Panc1 (cell line): ENCODE measurements around the gene SSC5D. TPM values are rescaled to one million over a fixed set of nuclear protein-coding genes. Genes with fewer than 3 reads are reported as not detected.

Experiments
- ATAC-seq: fragments of 200-7000 bp; cut with Tn5 transposase; 2 replicates; pipeline ENCODE4 v1.9.1; 2020; ENCODE audit warnings: mild to moderate bottlenecking, moderate library complexity
- BruUV-seq: library from RNA; stranded (reverse); fragments of 400-500 nt; replicated peaks from 2 replicates; lab custom pipeline; 2021; lab: Mats Ljungman, UMichigan
- CTCF ChIA-PET: fragments of 300-600 bp; sonication (Branson Sonifier 250); formaldehyde crosslinking; loops from one replicate; lab custom pipeline; 2022; ENCODE audit warnings: antibody characterized with exemption; lab: Charles Lee
- POLR2A ChIA-PET: fragments of 300-600 bp; sonication (Branson Sonifier 250); formaldehyde crosslinking; loops from one replicate; lab custom pipeline; 2022; ENCODE audit warnings: antibody characterized with exemption; lab: Charles Lee
- DNase-seq: peaks from one replicate; pipeline ENCODE4 v3.0.0-alpha.2; 2010; ENCODE audit warnings: low read depth, low spot score
- H3K27ac ChIP-seq: 2 replicates; pipeline ENCODE4 v1.5.1; 2011; ENCODE audit warnings: mild to moderate bottlenecking, low read length, inconsistent platforms
- H3K27me3 ChIP-seq: fragments of 200-500 bp; sonication (Bioruptor generic); 2 replicates; pipeline ENCODE4 v1.6.0; 2014; ENCODE audit warnings: low read length, inconsistent platforms; ENCODE audit not compliant: control insufficient read depth, insufficient read depth
- H3K36me3 ChIP-seq: fragments of 200-500 bp; sonication (Bioruptor generic); 2 replicates; pipeline ENCODE4 v1.5.1; 2014; ENCODE audit warnings: inconsistent platforms, mild to moderate bottlenecking, low read length, moderate library complexity; ENCODE audit not compliant: control insufficient read depth, insufficient read depth
- H3K4me1 ChIP-seq: 2 replicates; pipeline ENCODE4 v1.5.1; 2011; ENCODE audit warnings: inconsistent platforms, mild to moderate bottlenecking, low read length, moderate library complexity; ENCODE audit not compliant: control insufficient read depth, insufficient read depth
- H3K4me3 ChIP-seq, 2 experiments: 2 replicates each; pipeline ENCODE4 v1.5.1; 2011 to 2012; ENCODE audit warnings: low read depth in 2 of 2, low read length in 2 of 2, mild to moderate bottlenecking in 2 of 2, inconsistent platforms in 1 of 2, moderate library complexity in 1 of 2
- H3K9me3 ChIP-seq: fragments of 200-500 bp; sonication (Bioruptor generic); 2 replicates; pipeline ENCODE4 v1.5.1; 2014; ENCODE audit warnings: low read depth, mild to moderate bottlenecking, inconsistent platforms, low read length, moderate library complexity; ENCODE audit not compliant: control insufficient read depth, insufficient read depth
- POLR2AphosphoS5 ChIP-seq: IDR thresholded peaks from 2 replicates; pipeline ENCODE4 v1.6.1; 2012; ENCODE audit warnings: mild to moderate bottlenecking, low read depth, low read length, moderate library complexity
- SIN3A ChIP-seq: IDR thresholded peaks from 2 replicates; pipeline ENCODE4 v1.6.1; 2012; ENCODE audit warnings: low read depth, mild to moderate bottlenecking, low read length, moderate library complexity, borderline replicate concordance; ENCODE audit not compliant: insufficient read depth
- TCF7L2 ChIP-seq: IDR thresholded peaks from 2 replicates; pipeline ENCODE4 v1.6.1; 2011; ENCODE audit warnings: mild to moderate bottlenecking, low read depth, low read length, inconsistent platforms
- in situ Hi-C: cut with HindIII; loops from 2 replicates; pipeline ENCODE4 v1.10.0; 2016; ENCODE audit warnings: low sequenced_read_pairs, low pct_unique_long_range_greater_than_20kb
- intact Hi-C: fragments of 100-400 bp; cut with micrococcal nuclease; formaldehyde crosslinking; loops from one replicate; pipeline ENCODE4 v1.10.0; 2022; ENCODE audit not compliant: unreplicated experiment
- total RNA-seq: library from RNA; stranded (reverse); gene quantifications from one replicate; pipeline ENCODE4 v1.2.1, GENCODE V29; 2021; ENCODE audit not compliant: unreplicated experiment
- TF ChIP-seq, protein P1 (sequence below): fragments of 450-650 bp; IDR thresholded peaks from 2 replicates; pipeline ENCODE4 v1.5.1; 2017; ENCODE audit warnings: mild to moderate bottlenecking
- TF ChIP-seq, protein P2 (sequence below), 2 experiments: IDR thresholded peaks; 2 replicates each; pipeline ENCODE4 v1.6.1; 2011 to 2012; ENCODE audit warnings: low read depth in 2 of 2, control low read depth in 1 of 2, low read length in 1 of 2, mild to moderate bottlenecking in 1 of 2, moderate library complexity in 1 of 2; ENCODE audit not compliant: insufficient read depth in 1 of 2

The SSC5D gene
- total RNA-seq, 1 experiment from 2014 or later: 13.0 TPM

DNA sequence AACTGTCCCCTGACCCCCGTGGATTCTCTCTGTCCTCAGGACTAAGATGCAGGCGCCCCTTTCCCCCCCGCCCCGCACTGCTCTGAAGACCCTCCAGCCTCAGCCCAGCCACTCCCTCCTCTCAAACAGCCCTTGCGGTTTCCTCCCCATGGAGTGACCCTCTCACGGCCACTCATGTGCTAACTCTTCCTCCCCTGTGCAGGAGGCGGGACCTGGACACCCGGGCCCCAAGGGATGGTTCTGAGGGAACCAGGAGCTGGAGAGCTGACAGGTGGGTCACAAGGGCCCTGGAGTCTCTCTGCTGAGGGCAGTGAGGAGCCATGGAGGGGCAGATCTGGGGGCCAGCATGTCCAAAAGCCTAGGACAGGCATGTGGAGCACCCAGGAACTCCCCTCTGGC is 28.7 kb upstream of the SSC5D start:
- ChIA-PET POLR2A (no interaction called here), CTCF (interaction anchor here (1.8 kb wide), 1 partner anchor 44 kb away, joined by 11 read pairs; no protein-coding TSS in a partner anchor)
- TF ChIP-seq, protein P1, sequence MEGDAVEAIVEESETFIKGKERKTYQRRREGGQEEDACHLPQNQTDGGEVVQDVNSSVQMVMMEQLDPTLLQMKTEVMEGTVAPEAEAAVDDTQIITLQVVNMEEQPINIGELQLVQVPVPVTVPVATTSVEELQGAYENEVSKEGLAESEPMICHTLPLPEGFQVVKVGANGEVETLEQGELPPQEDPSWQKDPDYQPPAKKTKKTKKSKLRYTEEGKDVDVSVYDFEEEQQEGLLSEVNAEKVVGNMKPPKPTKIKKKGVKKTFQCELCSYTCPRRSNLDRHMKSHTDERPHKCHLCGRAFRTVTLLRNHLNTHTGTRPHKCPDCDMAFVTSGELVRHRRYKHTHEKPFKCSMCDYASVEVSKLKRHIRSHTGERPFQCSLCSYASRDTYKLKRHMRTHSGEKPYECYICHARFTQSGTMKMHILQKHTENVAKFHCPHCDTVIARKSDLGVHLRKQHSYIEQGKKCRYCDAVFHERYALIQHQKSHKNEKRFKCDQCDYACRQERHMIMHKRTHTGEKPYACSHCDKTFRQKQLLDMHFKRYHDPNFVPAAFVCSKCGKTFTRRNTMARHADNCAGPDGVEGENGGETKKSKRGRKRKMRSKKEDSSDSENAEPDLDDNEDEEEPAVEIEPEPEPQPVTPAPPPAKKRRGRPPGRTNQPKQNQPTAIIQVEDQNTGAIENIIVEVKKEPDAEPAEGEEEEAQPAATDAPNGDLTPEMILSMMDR: no peak
- TF ChIP-seq TCF7L2: no peak
- no peak for TF ChIP-seq SIN3A
- no peak; the same call in 1 of the 2 replicates for TF ChIP-seq POLR2AphosphoS5
- TF ChIP-seq, protein P2, sequence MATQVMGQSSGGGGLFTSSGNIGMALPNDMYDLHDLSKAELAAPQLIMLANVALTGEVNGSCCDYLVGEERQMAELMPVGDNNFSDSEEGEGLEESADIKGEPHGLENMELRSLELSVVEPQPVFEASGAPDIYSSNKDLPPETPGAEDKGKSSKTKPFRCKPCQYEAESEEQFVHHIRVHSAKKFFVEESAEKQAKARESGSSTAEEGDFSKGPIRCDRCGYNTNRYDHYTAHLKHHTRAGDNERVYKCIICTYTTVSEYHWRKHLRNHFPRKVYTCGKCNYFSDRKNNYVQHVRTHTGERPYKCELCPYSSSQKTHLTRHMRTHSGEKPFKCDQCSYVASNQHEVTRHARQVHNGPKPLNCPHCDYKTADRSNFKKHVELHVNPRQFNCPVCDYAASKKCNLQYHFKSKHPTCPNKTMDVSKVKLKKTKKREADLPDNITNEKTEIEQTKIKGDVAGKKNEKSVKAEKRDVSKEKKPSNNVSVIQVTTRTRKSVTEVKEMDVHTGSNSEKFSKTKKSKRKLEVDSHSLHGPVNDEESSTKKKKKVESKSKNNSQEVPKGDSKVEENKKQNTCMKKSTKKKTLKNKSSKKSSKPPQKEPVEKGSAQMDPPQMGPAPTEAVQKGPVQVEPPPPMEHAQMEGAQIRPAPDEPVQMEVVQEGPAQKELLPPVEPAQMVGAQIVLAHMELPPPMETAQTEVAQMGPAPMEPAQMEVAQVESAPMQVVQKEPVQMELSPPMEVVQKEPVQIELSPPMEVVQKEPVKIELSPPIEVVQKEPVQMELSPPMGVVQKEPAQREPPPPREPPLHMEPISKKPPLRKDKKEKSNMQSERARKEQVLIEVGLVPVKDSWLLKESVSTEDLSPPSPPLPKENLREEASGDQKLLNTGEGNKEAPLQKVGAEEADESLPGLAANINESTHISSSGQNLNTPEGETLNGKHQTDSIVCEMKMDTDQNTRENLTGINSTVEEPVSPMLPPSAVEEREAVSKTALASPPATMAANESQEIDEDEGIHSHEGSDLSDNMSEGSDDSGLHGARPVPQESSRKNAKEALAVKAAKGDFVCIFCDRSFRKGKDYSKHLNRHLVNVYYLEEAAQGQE (IDR thresholded peaks at IDR 0.05; ENCODE audit: insufficient read depth in 1 of 2, low read depth in 2 of 2, low read length in 1 of 2): no peak
- H3K4me1 ChIP-seq: peaks cover 15% of the 10 kb centered on the region
- no peak for ATAC-seq
- H3K36me3 ChIP-seq: no peaks in the 10 kb centered on the region
- no peaks in the 10 kb centered on the region for H3K9me3 ChIP-seq
- no peak for DNase-seq
- intact Hi-C loops: no loop called here
- no peak overlapping the region for H3K4me3 ChIP-seq
- in situ Hi-C loops: no loop called here
- no peaks in the 10 kb centered on the region for H3K27me3 ChIP-seq
- H3K27ac ChIP-seq: 0 out of 2 replicates have a peak overlapping the region, but pooled peaks have one; percentile 12
- BruUV-seq: no TSS peak

DNA sequence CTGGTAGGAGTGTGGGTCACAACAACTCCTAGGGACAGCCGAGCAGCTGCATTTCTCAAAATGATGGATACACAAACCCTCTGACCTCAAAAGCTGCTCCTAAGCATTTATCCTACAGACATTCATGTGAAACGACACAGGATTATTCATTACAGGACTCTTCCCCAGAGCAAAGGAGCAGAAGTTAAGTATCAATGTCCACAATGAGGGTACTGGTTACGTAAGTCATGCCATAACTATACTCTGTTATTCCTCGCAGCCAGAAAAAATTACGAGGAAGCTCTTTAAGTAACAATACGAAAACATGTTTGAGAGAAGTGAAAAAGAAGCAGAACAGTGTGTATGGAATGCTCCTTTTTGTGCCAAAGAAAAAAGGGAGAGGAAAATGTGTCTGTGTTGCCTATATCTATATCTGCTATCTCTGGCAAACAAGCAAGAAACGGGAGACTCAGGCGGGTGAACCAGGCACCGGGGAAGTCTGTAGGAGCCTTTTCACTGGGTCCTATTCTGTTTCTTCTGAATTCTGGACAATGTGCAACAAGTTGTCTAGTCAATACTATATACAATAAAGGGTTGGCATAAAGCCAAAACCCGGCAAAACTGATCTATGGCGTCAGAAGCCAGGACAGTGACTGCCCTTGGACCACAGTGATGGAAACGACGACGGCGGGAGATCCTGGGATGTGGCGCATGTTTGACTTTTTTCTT is 28.1 kb upstream of the SSC5D start:
- H3K9me3 ChIP-seq: no peaks in the 10 kb centered on the region
- CTCF ChIA-PET: interaction anchor here (1.8 kb wide), 1 partner anchor 44 kb away, joined by 11 read pairs; no protein-coding TSS in a partner anchor
- TSS peak; percentile 88 for BruUV-seq
- H3K27ac ChIP-seq: peak overlapping the region; percentile 92
- no peak for ATAC-seq
- H3K27me3 ChIP-seq: no peaks in the 10 kb centered on the region
- H3K4me3 ChIP-seq: peak overlapping the region; percentile 91 to 92
- POLR2A ChIA-PET: no interaction called here
- no peak for DNase-seq
- intact Hi-C loops: no loop called here
- no peaks in the 10 kb centered on the region for H3K36me3 ChIP-seq
- in situ Hi-C loops: no loop called here
- peaks cover 15% of the 10 kb centered on the region for H3K4me1 ChIP-seq
- TF ChIP-seq TCF7L2 (no peak), POLR2AphosphoS5 (no peak; the same call in 1 of the 2 replicates), SIN3A (no peak)
- TF ChIP-seq, protein P1: no peak
- TF ChIP-seq, protein P2 (IDR thresholded peaks at IDR 0.05; ENCODE audit: insufficient read depth in 1 of 2, low read depth in 2 of 2, low read length in 1 of 2): no peak
